GM23338 (cell line): ENCODE results near the gene DYSF. TPM values are rescaled to one million over a fixed set of nuclear protein-coding genes. Genes with fewer than 3 reads are reported as not detected.

ENCODE experiments used
- ATAC-seq: fragments of 200-7000 bp; cut with Tn5 transposase; 3 replicates; pipeline ENCODE4 v1.9.1; 2020
- DNase-seq: peaks from one replicate; pipeline ENCODE4 v3.0.0-alpha.2; 2015; ENCODE audit warnings: low spot score
- H2AFZ ChIP-seq: fragments of 200-600 bp; sonication (generic); 2 replicates; pipeline ENCODE4 v1.8.0; 2016; ENCODE audit warnings: antibody characterized with exemption, mild to moderate bottlenecking, moderate library complexity
- H3F3A ChIP-seq: fragments of 200-600 bp; sonication (generic); replicated peaks from 2 replicates; pipeline ENCODE4 v1.8.0; 2017; ENCODE audit warnings: antibody characterized with exemption, mixed run types, low read depth
- H3K27ac ChIP-seq: fragments of 200-600 bp; sonication (generic); 2 replicates; pipeline ENCODE4 v1.6.1; 2016; ENCODE audit warnings: low read depth
- H3K27me3 ChIP-seq: fragments of 200-600 bp; sonication (generic); 2 replicates; pipeline ENCODE4 v1.8.0; 2016; ENCODE audit warnings: mild to moderate bottlenecking, mixed run types, moderate library complexity; ENCODE audit not compliant: insufficient read depth
- H3K36me3 ChIP-seq: fragments of 200-600 bp; sonication (generic); 2 replicates; pipeline ENCODE4 v1.8.0; 2016; ENCODE audit warnings: mild to moderate bottlenecking; ENCODE audit not compliant: insufficient read depth
- H3K4me1 ChIP-seq: fragments of 200-600 bp; sonication (generic); 2 replicates; pipeline ENCODE4 v1.8.0; 2016; ENCODE audit warnings: mild to moderate bottlenecking, moderate library complexity; ENCODE audit not compliant: insufficient read depth
- H3K4me2 ChIP-seq: fragments of 200-600 bp; sonication (generic); 2 replicates; pipeline ENCODE4 v1.7.1; 2017; ENCODE audit warnings: mixed run types
- H3K4me3 ChIP-seq: fragments of 200-600 bp; sonication (generic); 2 replicates; pipeline ENCODE4 v1.6.1; 2016; ENCODE audit warnings: mixed run types
- H3K79me2 ChIP-seq: fragments of 200-600 bp; sonication (generic); replicated peaks from 2 replicates; pipeline ENCODE4 v1.8.0; 2017; ENCODE audit warnings: mild to moderate bottlenecking; ENCODE audit not compliant: insufficient read depth
- H3K9me2 ChIP-seq: fragments of 200-600 bp; sonication (generic); 2 replicates; pipeline ENCODE4 v1.8.0; 2017; ENCODE audit not compliant: insufficient read depth
- H4K20me1 ChIP-seq: fragments of 200-600 bp; sonication (generic); replicated peaks from 2 replicates; pipeline ENCODE4 v1.8.0; 2017; ENCODE audit warnings: mild to moderate bottlenecking; ENCODE audit not compliant: insufficient read depth
- H3K27ac Mint-ChIP-seq: 2 replicates; pipeline ENCODE4 v1.8.0; 2020; ENCODE audit warnings: inconsistent platforms, mild to moderate bottlenecking, moderate library complexity, mixed read lengths
- H3K27me3 Mint-ChIP-seq: 3 replicates; pipeline ENCODE4 v1.8.0; 2022; ENCODE audit warnings: low read depth, mild to moderate bottlenecking, moderate library complexity, mixed read lengths, inconsistent platforms; ENCODE audit not compliant: insufficient read depth, poor library complexity
- H3K36me3 Mint-ChIP-seq: 3 replicates; pipeline ENCODE4 v1.8.0; 2021; ENCODE audit warnings: low read depth, mild to moderate bottlenecking, inconsistent platforms, moderate library complexity, mixed read lengths
- H3K4me1 Mint-ChIP-seq: 3 replicates; pipeline ENCODE4 v1.8.0; 2020; ENCODE audit warnings: mild to moderate bottlenecking, inconsistent platforms, mixed read lengths
- H3K4me3 Mint-ChIP-seq: 3 replicates; pipeline ENCODE4 v1.8.0; 2021; ENCODE audit warnings: moderate library complexity, mild to moderate bottlenecking, inconsistent platforms, mixed read lengths
- H3K9me3 Mint-ChIP-seq: 3 replicates; pipeline ENCODE4 v1.8.0; 2020; ENCODE audit warnings: moderate library complexity, mild to moderate bottlenecking, inconsistent platforms, mixed read lengths
- CREB1 ChIP-seq: fragments of 250-450 bp; sonication (Bioruptor Pico); IDR thresholded peaks from 2 replicates; pipeline ENCODE4 v1.5.0; 2020; ENCODE audit warnings: low read depth, mild to moderate bottlenecking, moderate library complexity
- CTCF ChIP-seq, 2 experiments: fragments of 200-600 bp in 1 of 2; sonication (generic) in 1 of 2; conservative IDR thresholded peaks; 2 replicates each; pipeline versions ENCODE4 v1.5.1 to v1.6.1; 2016 to 2017; ENCODE audit warnings: antibody characterized with exemption in 2 of 2, low read depth in 2 of 2, mild to moderate bottlenecking in 2 of 2, moderate library complexity in 1 of 2
- ETS1 ChIP-seq: IDR thresholded peaks from 2 replicates; pipeline ENCODE4 v1.6.1; 2016; ENCODE audit warnings: antibody characterized with exemption
- EZH2 ChIP-seq: fragments of 200-600 bp; sonication (generic); IDR thresholded peaks from one replicate; pipeline ENCODE4 v1.8.0; 2017; ENCODE audit warnings: antibody characterized with exemption, mild to moderate bottlenecking, low read depth; ENCODE audit not compliant: unreplicated experiment
- EZH2phosphoT487 ChIP-seq: fragments of 200-600 bp; sonication (generic); IDR thresholded peaks from one replicate; pipeline ENCODE4 v1.8.1; 2018; ENCODE audit warnings: antibody characterized with exemption; ENCODE audit not compliant: unreplicated experiment
- JUNB ChIP-seq: IDR thresholded peaks from one replicate; pipeline ENCODE4 v1.6.1; 2016; ENCODE audit warnings: antibody characterized with exemption; ENCODE audit not compliant: unreplicated experiment
- NANOG ChIP-seq: IDR thresholded peaks from 2 replicates; pipeline ENCODE4 v1.6.1; 2016; ENCODE audit warnings: antibody characterized with exemption, borderline replicate concordance
- POLR2AphosphoS5 ChIP-seq: IDR thresholded peaks from 2 replicates; pipeline ENCODE4 v1.6.1; 2016; ENCODE audit warnings: antibody characterized with exemption, low read depth
- REST ChIP-seq: IDR thresholded peaks from one replicate; pipeline ENCODE4 v1.6.1; 2018; ENCODE audit warnings: antibody characterized with exemption; ENCODE audit not compliant: unreplicated experiment
- STAT1 ChIP-seq: IDR thresholded peaks from one replicate; pipeline ENCODE4 v1.6.1; 2016; ENCODE audit warnings: antibody characterized with exemption; ENCODE audit not compliant: unreplicated experiment
- ZNF114 ChIP-seq: fragments of 250-450 bp; sonication (Bioruptor Pico); IDR thresholded peaks from 2 replicates; pipeline ENCODE4 v1.5.0; 2020; ENCODE audit warnings: mild to moderate bottlenecking, moderate library complexity
- ZNF331 ChIP-seq: fragments of 250-450 bp; sonication (Bioruptor Pico); IDR thresholded peaks from 2 replicates; pipeline ENCODE4 v1.5.0; 2020; ENCODE audit warnings: low read depth, mild to moderate bottlenecking, moderate library complexity
- ZNF462 ChIP-seq: fragments of 250-450 bp; sonication (Bioruptor Pico); IDR thresholded peaks from 2 replicates; pipeline ENCODE4 v1.5.0; 2020; ENCODE audit warnings: mild to moderate bottlenecking, moderate library complexity
- polyA plus RNA-seq: library from polyadenylated mRNA; unstranded; fragments of >200 nt; fragmentation: Nextera tagmentation; extraction: Ambion mirVana; gene quantifications from 2 replicates; pipeline ENCODE4 v1.2.1, GENCODE V29; 2016
- total RNA-seq: library from RNA; depleted of rRNA; stranded (reverse); fragments of >200 nt; shearing (Covaris generic); gene quantifications from 2 replicates; pipeline ENCODE4 v1.2.3, GENCODE V29; 2014

Gene DYSF
- total and polyA plus RNA-seq, 2 experiments from 2014 or later = 7.3 to 21.3 TPM

GRCh38 chr2:71680925-71681324, 227.6 kb downstream of the DYSF start (continued):
- no peak for TF ChIP-seq POLR2AphosphoS5

- TF ChIP-seq ZNF331 (CRISPR knock-in tag) (no peak), ZNF114 (no peak), POLR2AphosphoS5 (no peak), ETS1 (no peak), CREB1 (CRISPR knock-in tag) (no peak), STAT1 (no peak), NANOG (no peak), EZH2phosphoT487 (no peak), CTCF (conservative IDR thresholded peaks at IDR 0.05; ENCODE audit: low read depth in 2 of 2) (no peak), EZH2 (no peak), JUNB (no peak), REST (no peak), ZNF462 (CRISPR knock-in tag) (no peak)
- H3K27me3 Mint-ChIP-seq = peaks cover 11% of the 10 kb centered on the region
- H3K27me3 ChIP-seq = no peaks in the 10 kb centered on the region
- no peaks in the 10 kb centered on the region for H3K36me3 ChIP-seq
- no peak overlapping the region for H3K4me2 ChIP-seq
- H4K20me1 ChIP-seq = no peaks in the 10 kb centered on the region
- H3K4me1 Mint-ChIP-seq = no peaks in the 10 kb centered on the region
- no peak for DNase-seq
- H3K27ac Mint-ChIP-seq = no peak overlapping the region
- H3K4me3 ChIP-seq = no peak overlapping the region
- no peaks in the 10 kb centered on the region; the same call in 2 of the 3 replicates for H3K9me3 Mint-ChIP-seq
- ATAC-seq = no peak
- no peaks in the 10 kb centered on the region for H3F3A ChIP-seq
- peaks cover 10% of the 10 kb centered on the region; the same call in 2 of the 3 replicates for H3K36me3 Mint-ChIP-seq
- H2AFZ ChIP-seq = no peak overlapping the region
- no peaks in the 10 kb centered on the region for H3K4me1 ChIP-seq
- H3K27ac ChIP-seq = no peak overlapping the region
- no peaks in the 10 kb centered on the region for H3K9me2 ChIP-seq
- H3K4me3 Mint-ChIP-seq = no peak overlapping the region
- H3K79me2 ChIP-seq = no peaks in the 10 kb centered on the region
Measured at GRCh38 chr2:71681626-71682025, 228.3 kb downstream of the DYSF start.
